Suprapubic skin (tissue), 4 donors: ENCODE results near the gene LARGE1.

ENCODE experiments used
- CTCF ChIP-seq, 2 donors: fragments of 200-600 bp in 1 of 2; fragments of 450-650 bp in 1 of 2; sonication (generic) in 1 of 2; IDR thresholded peaks; one replicate each; pipeline ENCODE4 v1.5.1; 2016 to 2019; ENCODE audit warnings: antibody characterized with exemption in 2 of 2, mild to moderate bottlenecking in 1 of 2, moderate library complexity in 1 of 2
- EP300 ChIP-seq: sonication (generic); formaldehyde crosslinking; IDR thresholded peaks from one replicate; pipeline ENCODE4 v1.6.1; 2017; ENCODE audit warnings: antibody characterized with exemption
- POLR2A ChIP-seq, 2 donors: fragments of 450-650 bp; IDR thresholded peaks; one replicate each; pipeline ENCODE4 v1.6.1; 2017; ENCODE audit warnings: antibody characterized with exemption in 2 of 2, mild to moderate bottlenecking in 2 of 2, moderate library complexity in 2 of 2
- POLR2AphosphoS5 ChIP-seq, 3 donors: sonication (generic); formaldehyde crosslinking; IDR thresholded peaks; one replicate each; pipeline ENCODE4 v1.6.1; 2017; ENCODE audit warnings: antibody characterized with exemption in 3 of 3

GRCh38 chr22:33381531-33382406 lies 538.5 kb downstream of the LARGE1 start:
- TF ChIP-seq CTCF (IDR thresholded peaks at IDR 0.05): no peak
- TF ChIP-seq POLR2A (IDR thresholded peaks at IDR 0.05): no peak
- TF ChIP-seq POLR2AphosphoS5 (IDR thresholded peaks at IDR 0.05): no peak
- TF ChIP-seq EP300: no peak
